Trophoblast cell (in vitro differentiated cells and primary cell): ENCODE measurements around the gene AQP5.

Experiments used
- DNase-seq, 2 donors: peaks; one replicate each; pipeline ENCODE4 v3.0.0-alpha.2; 2016
- H2AFZ ChIP-seq: 2 replicates; pipeline ENCODE4 v1.6.1; 2013; ENCODE audit warnings: low read length, moderate library complexity, mild to moderate bottlenecking; ENCODE audit not compliant: insufficient read depth, poor library complexity
- H2AK5ac ChIP-seq: 2 replicates; pipeline ENCODE4 v1.6.1; 2013; ENCODE audit warnings: mild to moderate bottlenecking, low read length
- H2BK120ac ChIP-seq: 2 replicates; pipeline ENCODE4 v1.6.1; 2013; ENCODE audit warnings: low read length, mild to moderate bottlenecking, moderate library complexity; ENCODE audit not compliant: insufficient read depth, poor library complexity
- H2BK12ac ChIP-seq: 2 replicates; pipeline ENCODE4 v1.6.1; 2013; ENCODE audit warnings: mild to moderate bottlenecking, low read length, moderate library complexity
- H2BK5ac ChIP-seq: 2 replicates; pipeline ENCODE4 v1.6.1; 2013; ENCODE audit warnings: low read length, low read depth, moderate library complexity, mild to moderate bottlenecking; ENCODE audit not compliant: poor library complexity
- H3K14ac ChIP-seq: 2 replicates; pipeline ENCODE4 v1.6.1; 2013; ENCODE audit warnings: mild to moderate bottlenecking, low read length
- H3K18ac ChIP-seq: 2 replicates; pipeline ENCODE4 v1.6.1; 2013; ENCODE audit warnings: mild to moderate bottlenecking, low read length
- H3K23ac ChIP-seq: 2 replicates; pipeline ENCODE4 v1.6.1; 2013; ENCODE audit warnings: low read length
- H3K27ac ChIP-seq: 2 replicates; pipeline ENCODE4 v1.5.1; 2013; ENCODE audit warnings: low read depth, mild to moderate bottlenecking, inconsistent platforms, low read length, moderate library complexity
- H3K27me3 ChIP-seq: 2 replicates; pipeline ENCODE4 v1.6.1; 2013; ENCODE audit warnings: inconsistent platforms, mild to moderate bottlenecking, low read length, moderate library complexity; ENCODE audit not compliant: insufficient read depth
- H3K36me3 ChIP-seq, 2 experiments: 1 replicate in 1 of 2; 2 replicates in 1 of 2; pipeline ENCODE4 v1.6.1; 2013; ENCODE audit warnings: low read length in 2 of 2, mild to moderate bottlenecking in 2 of 2, moderate library complexity in 1 of 2; ENCODE audit not compliant: insufficient read depth in 2 of 2, control insufficient read depth in 1 of 2
- H3K4ac ChIP-seq: 2 replicates; pipeline ENCODE4 v1.6.1; 2013; ENCODE audit warnings: low read depth, mild to moderate bottlenecking, low read length, moderate library complexity
- H3K4me1 ChIP-seq, 2 experiments: 1 replicate in 1 of 2; 2 replicates in 1 of 2; pipeline ENCODE4 v1.6.1; 2013; ENCODE audit warnings: low read length in 2 of 2, mild to moderate bottlenecking in 2 of 2, moderate library complexity in 1 of 2; ENCODE audit not compliant: insufficient read depth in 2 of 2, control insufficient read depth in 1 of 2
- H3K4me2 ChIP-seq: 2 replicates; pipeline ENCODE4 v1.6.1; 2013; ENCODE audit warnings: inconsistent platforms, mild to moderate bottlenecking, low read length, moderate library complexity
- H3K4me3 ChIP-seq: 2 replicates; pipeline ENCODE4 v1.5.1; 2013; ENCODE audit warnings: mild to moderate bottlenecking, low read depth, low read length, inconsistent platforms
- H3K79me1 ChIP-seq: one replicate; pipeline ENCODE4 v1.6.1; 2013; ENCODE audit warnings: low read length
- H3K79me2 ChIP-seq: 2 replicates; pipeline ENCODE4 v1.6.1; 2013; ENCODE audit warnings: low read length, mild to moderate bottlenecking; ENCODE audit not compliant: control insufficient read depth, insufficient read depth, poor library complexity
- H3K9ac ChIP-seq: 2 replicates; pipeline ENCODE4 v1.6.1; 2013; ENCODE audit warnings: mild to moderate bottlenecking, low read length
- H3K9me3 ChIP-seq: 2 replicates; pipeline ENCODE4 v1.6.1; 2013; ENCODE audit warnings: low read depth, mild to moderate bottlenecking, control low read depth, inconsistent platforms, low read length; ENCODE audit not compliant: insufficient read depth
- H4K12ac ChIP-seq: 2 replicates; pipeline ENCODE4 v1.6.1; 2013; ENCODE audit warnings: low read depth, mild to moderate bottlenecking, low read length, moderate library complexity
- H4K8ac ChIP-seq: 2 replicates; pipeline ENCODE4 v1.6.1; 2013; ENCODE audit warnings: low read depth, mild to moderate bottlenecking, low read length, moderate library complexity
- H4K91ac ChIP-seq: one replicate; pipeline ENCODE4 v1.6.1; 2013; ENCODE audit warnings: low read depth, mild to moderate bottlenecking, low read length, moderate library complexity
- WGBS: extraction: QIAGEN DNeasy Blood & Tissue Kit; methylation state at CpG from one replicate; pipeline ENCODE4 v1.1.7; 2013; ENCODE audit warnings: missing lambda C conversion rate; ENCODE audit not compliant: insufficient read length, insufficient coverage; ENCODE audit errors: extremely low coverage; 5-methylcytosine and 5-hydroxymethylcytosine counted together

AQP5 gene

DNA sequence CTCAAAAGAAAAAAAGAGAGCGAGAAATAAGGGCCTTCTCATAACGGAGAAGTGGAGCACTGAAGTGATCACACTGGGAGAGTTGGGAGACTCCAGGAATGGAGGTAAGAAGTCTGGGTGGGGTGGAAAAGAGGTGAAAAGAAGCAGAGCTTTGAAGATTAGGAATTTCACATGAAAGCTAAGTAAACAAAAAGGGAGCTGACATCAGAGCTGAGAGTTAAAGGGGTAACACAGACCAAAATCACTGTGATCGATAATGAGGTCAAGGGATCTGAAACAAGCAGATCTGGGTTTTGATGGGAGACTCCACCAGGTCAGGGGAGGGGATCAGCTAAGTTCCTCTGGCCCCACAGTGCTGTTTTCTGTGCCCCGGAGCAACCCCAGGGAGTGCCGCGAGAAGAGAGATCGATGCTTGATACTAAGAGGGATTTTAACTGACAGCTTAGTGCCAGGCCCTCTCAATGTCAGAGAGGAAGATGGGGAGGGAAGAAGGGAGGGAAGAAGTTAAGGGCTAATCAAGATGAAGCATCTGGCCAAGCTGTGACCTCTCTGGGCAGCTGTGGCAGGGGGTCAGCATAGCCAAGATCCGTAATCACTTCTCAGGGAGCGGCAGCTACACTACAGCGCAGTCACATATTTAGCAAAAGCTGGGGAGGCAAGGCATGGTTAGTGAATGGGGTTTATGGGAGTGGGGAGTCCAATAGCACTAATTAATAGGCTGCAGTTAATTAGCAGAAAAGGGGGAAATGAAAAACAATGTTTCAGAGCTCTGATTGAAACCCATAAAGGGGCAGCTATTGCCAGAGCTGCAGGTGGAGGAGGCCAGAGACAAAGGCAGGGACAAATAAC is 19.1 kb downstream of the AQP5 start:
- no peak overlapping the region for H4K12ac ChIP-seq
- no peak overlapping the region for H3K9ac ChIP-seq
- no peak overlapping the region for H3K4me3 ChIP-seq
- no peak overlapping the region for H3K27ac ChIP-seq
- no peaks in the 10 kb centered on the region for H3K4me1 ChIP-seq
- no peak overlapping the region for H4K8ac ChIP-seq
- no peak overlapping the region for H4K91ac ChIP-seq
- H2BK12ac ChIP-seq, result no peak overlapping the region
- H3K4me2 ChIP-seq, result no peak overlapping the region
- H2BK120ac ChIP-seq, result no peak overlapping the region
- H2AFZ ChIP-seq, result no peak overlapping the region
- DNase-seq, result no peak
- H3K27me3 ChIP-seq, result no peaks in the 10 kb centered on the region
- no peak overlapping the region for H3K14ac ChIP-seq
- H3K9me3 ChIP-seq, result no peaks in the 10 kb centered on the region
- no peak overlapping the region for H2BK5ac ChIP-seq
- no peak overlapping the region for H3K23ac ChIP-seq
- H3K36me3 ChIP-seq, result peaks cover 2 to 3% of the 10 kb centered on the region in 2 experiments
- H3K4ac ChIP-seq, result no peak overlapping the region
- no peak overlapping the region for H2AK5ac ChIP-seq
- H3K18ac ChIP-seq, result no peak overlapping the region
- H3K79me1 ChIP-seq, result no peaks in the 10 kb centered on the region
- H3K79me2 ChIP-seq, result no peaks in the 10 kb centered on the region
- WGBS, result no CpG with 5 or more reads among the region's 10 CpGs

DNA sequence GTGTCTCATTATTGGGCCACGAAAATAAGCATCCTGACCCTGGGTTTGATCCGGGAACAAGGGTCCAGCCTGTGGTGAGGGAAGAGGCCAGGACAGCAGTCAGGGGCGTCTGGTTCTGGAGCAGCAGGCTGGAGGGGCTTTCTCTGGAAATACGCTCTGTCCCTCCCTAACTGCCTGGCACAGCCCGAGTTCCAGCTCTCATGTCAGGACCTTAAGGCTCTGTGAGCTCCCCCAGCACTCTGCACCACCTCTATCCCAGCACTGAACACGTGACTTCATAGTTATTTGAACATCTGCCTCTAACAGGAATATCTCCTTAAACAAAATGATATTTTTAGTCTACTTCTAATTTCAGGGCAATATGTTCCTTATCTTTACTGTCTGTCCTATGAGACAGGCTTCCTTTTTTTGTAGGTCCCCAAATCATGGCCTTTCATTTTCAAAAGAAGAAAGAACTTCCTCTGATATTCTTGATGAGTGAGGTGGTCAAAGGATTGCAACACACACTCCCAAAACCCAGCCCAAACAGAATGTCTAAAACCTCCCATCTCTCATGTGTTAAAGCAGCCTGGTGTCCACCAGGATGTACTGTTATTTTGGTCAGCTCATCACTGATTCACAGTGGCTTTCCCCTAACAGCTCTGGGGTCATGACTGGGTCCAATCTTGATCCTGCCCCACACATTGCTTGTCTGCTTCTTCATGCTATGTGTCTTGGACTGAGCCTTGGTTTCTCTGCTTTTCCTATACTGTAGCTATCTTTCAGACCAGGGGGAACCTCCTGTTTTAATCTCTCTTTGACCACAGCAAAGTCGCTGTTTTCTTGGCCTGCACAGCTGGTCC is 20.8 kb downstream of the AQP5 start:
- Histone ChIP-seq H3K14ac (no peak overlapping the region), H2AK5ac (no peak overlapping the region), H3K79me2 (no peaks in the 10 kb centered on the region), H2BK12ac (no peak overlapping the region), H3K4me3 (no peak overlapping the region), H4K12ac (no peak overlapping the region), H3K18ac (no peak overlapping the region), H3K9me3 (no peaks in the 10 kb centered on the region), H4K8ac (no peak overlapping the region), H3K4me2 (no peak overlapping the region), H3K27me3 (no peaks in the 10 kb centered on the region), H2AFZ (no peak overlapping the region), H3K23ac (no peak overlapping the region), H3K9ac (no peak overlapping the region), H2BK120ac (no peak overlapping the region), H3K36me3 (peaks cover 2 to 5% of the 10 kb centered on the region in 2 experiments), H3K4ac (no peak overlapping the region), H3K79me1 (no peaks in the 10 kb centered on the region), H2BK5ac (no peak overlapping the region), H4K91ac (no peak overlapping the region), H3K4me1 (no peaks in the 10 kb centered on the region), H3K27ac (no peak overlapping the region)
- peak in 1 of 2 donors; percentile 8 for DNase-seq
- WGBS, result no CpG with 5 or more reads among the region's 7 CpGs

DNA sequence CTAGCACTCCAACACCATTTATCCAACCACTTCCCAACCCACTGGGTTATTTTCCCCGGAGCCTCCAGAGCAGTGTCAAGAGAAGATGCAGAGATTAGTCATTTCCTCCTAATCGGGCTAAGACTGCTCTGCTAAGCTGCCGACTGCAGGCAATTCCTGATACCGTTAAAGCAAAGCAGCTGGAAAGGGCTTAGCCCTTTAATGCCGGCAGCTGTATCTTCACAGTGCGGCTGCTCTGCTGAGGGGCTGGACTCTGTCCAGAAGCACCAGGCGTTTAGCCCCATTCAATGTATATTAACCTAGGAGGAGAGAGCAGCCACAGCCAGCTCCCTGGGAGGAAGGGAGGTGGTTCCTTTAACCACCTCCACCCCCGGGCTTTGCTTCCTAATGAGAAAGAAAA is 22.2 kb downstream of the AQP5 start:
- Histone ChIP-seq H2AFZ (no peak overlapping the region), H2BK120ac (no peak overlapping the region), H3K4ac (no peak overlapping the region), H2BK5ac (no peak overlapping the region), H4K8ac (no peak overlapping the region), H3K79me2 (no peaks in the 10 kb centered on the region), H3K4me1 (no peaks in the 10 kb centered on the region), H3K9ac (no peak overlapping the region), H2AK5ac (no peak overlapping the region), H3K9me3 (no peaks in the 10 kb centered on the region), H3K23ac (no peak overlapping the region), H4K91ac (no peak overlapping the region), H3K4me2 (no peak overlapping the region), H2BK12ac (no peak overlapping the region), H3K18ac (no peak overlapping the region), H3K27me3 (no peaks in the 10 kb centered on the region), H3K79me1 (no peaks in the 10 kb centered on the region), H3K14ac (no peak overlapping the region), H3K27ac (no peak overlapping the region), H4K12ac (no peak overlapping the region), H3K4me3 (no peak overlapping the region), H3K36me3 (peaks cover 2 to 12% of the 10 kb centered on the region in 2 experiments)
- peak in 1 of 2 donors; percentile 8 for DNase-seq
- no CpG with 5 or more reads among the region's 8 CpGs for WGBS

DNA sequence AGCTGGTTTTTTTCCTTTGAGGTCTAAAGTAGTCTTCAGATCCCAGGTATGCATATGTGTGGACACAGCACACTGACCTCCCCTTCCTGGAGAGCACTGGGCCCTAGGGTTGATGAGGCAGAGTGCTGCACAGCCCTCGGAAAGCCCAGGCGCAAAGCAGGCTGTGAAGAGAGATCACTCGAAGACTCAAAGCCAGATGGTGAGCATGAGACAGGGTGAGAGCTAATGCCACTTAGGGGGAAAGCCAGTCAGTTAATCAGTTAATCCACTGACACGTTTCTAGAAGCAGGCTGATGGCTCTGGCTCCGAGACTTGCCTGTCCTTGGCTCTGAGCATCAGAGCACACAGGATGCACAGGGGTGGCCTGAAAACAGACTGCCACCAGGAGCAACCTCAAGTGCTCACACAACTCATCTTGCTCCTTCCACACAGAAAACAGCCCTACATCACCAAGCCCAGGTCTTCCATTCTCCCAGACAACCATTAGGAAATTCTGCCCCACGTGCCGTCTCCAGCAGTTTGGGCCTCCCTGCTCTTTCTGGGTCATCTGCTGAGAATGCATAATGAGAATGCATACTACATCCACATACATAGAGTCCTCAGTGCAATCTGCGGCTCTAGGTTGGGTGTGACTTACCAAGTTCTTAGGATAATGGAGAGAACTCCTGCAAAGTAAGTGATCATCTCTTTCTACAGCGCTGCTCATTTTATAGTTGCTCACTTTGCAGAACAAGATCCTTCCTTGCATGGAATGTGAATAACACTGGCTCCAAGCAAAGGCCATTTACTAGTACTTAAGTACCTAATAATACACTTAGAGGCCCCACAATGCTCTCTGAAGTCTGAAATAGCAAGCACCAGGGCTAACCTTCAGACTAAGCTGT is 23.0 kb downstream of the AQP5 start:
- H4K8ac ChIP-seq, result no peak overlapping the region
- no peaks in the 10 kb centered on the region for H3K9me3 ChIP-seq
- no peaks in the 10 kb centered on the region for H3K79me1 ChIP-seq
- no peaks in the 10 kb centered on the region for H3K27me3 ChIP-seq
- H2BK12ac ChIP-seq, result no peak overlapping the region
- no peak overlapping the region for H2BK5ac ChIP-seq
- no peak overlapping the region for H2BK120ac ChIP-seq
- no peak for DNase-seq
- H3K4ac ChIP-seq, result no peak overlapping the region
- no peak overlapping the region for H3K4me2 ChIP-seq
- no peak overlapping the region for H2AK5ac ChIP-seq
- no peaks in the 10 kb centered on the region for H3K4me1 ChIP-seq
- no peaks in the 10 kb centered on the region for H3K79me2 ChIP-seq
- no peak overlapping the region for H3K18ac ChIP-seq
- no peak overlapping the region for H4K12ac ChIP-seq
- H2AFZ ChIP-seq, result no peak overlapping the region
- H3K36me3 ChIP-seq, result peaks cover 2 to 13% of the 10 kb centered on the region in 2 experiments
- H3K9ac ChIP-seq, result no peak overlapping the region
- H3K14ac ChIP-seq, result no peak overlapping the region
- H3K4me3 ChIP-seq, result no peak overlapping the region
- no peak overlapping the region for H3K27ac ChIP-seq
- H3K23ac ChIP-seq, result no peak overlapping the region
- WGBS, result no CpG with 5 or more reads among the region's 9 CpGs
- H4K91ac ChIP-seq, result no peak overlapping the region
